Measurements from ENCODE around the gene LEAP2.

The LEAP2 gene

GRCh38 chr5:132877938-132878337 is 4.5 kb downstream of the LEAP2 start:
- DNase-seq (ENCODE audit: low read depth): no peak

- DNase-seq (ENCODE audit: low read depth): no peak
These were observed 9.9 kb downstream of the LEAP2 start for GRCh38 chr5:132883261-132883834.

- no peak for DNase-seq (ENCODE audit: low read depth)
These were observed 11.1 kb downstream of the LEAP2 start for GRCh38 chr5:132884548-132884947.

- DNase-seq (ENCODE audit: low read depth): no peak
These were observed 12.8 kb downstream of the LEAP2 start for GRCh38 chr5:132886064-132886823.

GRCh38 chr5:132887283-132887682 is 13.8 kb downstream of the LEAP2 start:
- DNase-seq (ENCODE audit: low read depth): no peak

- no peak for DNase-seq (ENCODE audit: low read depth)
These were observed 16.0 kb downstream of the LEAP2 start for GRCh38 chr5:132889501-132889900.

- DNase-seq (ENCODE audit: low read depth): no peak
These were observed 17.3 kb downstream of the LEAP2 start for GRCh38 chr5:132890817-132891216.

- DNase-seq (ENCODE audit: low read depth): no peak
These were observed 22.3 kb downstream of the LEAP2 start for GRCh38 chr5:132895719-132896305.

GRCh38 chr5:132896685-132897084 is 23.2 kb downstream of the LEAP2 start:
- DNase-seq (ENCODE audit: low read depth): no peak

- DNase-seq (ENCODE audit: low read depth): no peak
These were observed 24.6 kb downstream of the LEAP2 start for GRCh38 chr5:132898094-132898493.

- DNase-seq (ENCODE audit: low read depth): no peak
These were observed 27.6 kb downstream of the LEAP2 start for GRCh38 chr5:132901036-132901435.

GRCh38 chr5:132901730-132902129 is 28.3 kb downstream of the LEAP2 start:
- DNase-seq (ENCODE audit: low read depth): no peak

GRCh38 chr5:132905938-132906337 is 32.5 kb downstream of the LEAP2 start:
- no peak for DNase-seq (ENCODE audit: low read depth)

GRCh38 chr5:132907161-132907560 is 33.7 kb downstream of the LEAP2 start:
- DNase-seq (ENCODE audit: low read depth): no peak

GRCh38 chr5:132909702-132910101 is 36.2 kb downstream of the LEAP2 start:
- no peak for DNase-seq (ENCODE audit: low read depth)

- no peak for DNase-seq (ENCODE audit: low read depth)
These were observed 42.2 kb downstream of the LEAP2 start for GRCh38 chr5:132915681-132916080.

GRCh38 chr5:132916086-132916485 is 42.6 kb downstream of the LEAP2 start:
- no peak for DNase-seq (ENCODE audit: low read depth)
